Calu3 (cell line): Measurements from ENCODE around the gene ZSCAN1. TPM values are rescaled to one million over a fixed set of nuclear protein-coding genes. Genes with fewer than 3 reads are reported as not detected.
A peak's percentile ranks its signal among the peaks of the same experiment; 100 is the strongest.

ENCODE experiments used
- BruUV-seq: library from RNA; stranded (reverse); fragments of 400-500 nt; replicated peaks from 2 replicates; lab custom pipeline; 2021; lab: Mats Ljungman, UMichigan
- CTCF ChIA-PET: fragments of 300-600 bp; sonication (Branson Sonifier 250); formaldehyde crosslinking; loops from one replicate; lab custom pipeline; 2022; ENCODE audit warnings: antibody characterized with exemption; lab: Charles Lee
- DNase-seq: peaks from one replicate; pipeline ENCODE4 v3.0.0; 2022
- H3K27ac Mint-ChIP-seq: one replicate; pipeline ENCODE4 v1.8.0; 2022; ENCODE audit warnings: mixed read lengths; ENCODE audit not compliant: unreplicated experiment
- H3K27me3 Mint-ChIP-seq: one replicate; pipeline ENCODE4 v1.8.0; 2022; ENCODE audit warnings: mixed read lengths; ENCODE audit not compliant: unreplicated experiment
- H3K36me3 Mint-ChIP-seq: one replicate; pipeline ENCODE4 v1.8.0; 2022; ENCODE audit warnings: mild to moderate bottlenecking, moderate library complexity, mixed read lengths; ENCODE audit not compliant: insufficient read depth, unreplicated experiment
- H3K4me1 Mint-ChIP-seq: one replicate; pipeline ENCODE4 v1.8.0; 2022; ENCODE audit warnings: mild to moderate bottlenecking, low read depth, mixed read lengths; ENCODE audit not compliant: unreplicated experiment
- H3K4me3 Mint-ChIP-seq: one replicate; pipeline ENCODE4 v1.8.0; 2022; ENCODE audit warnings: mild to moderate bottlenecking, low read depth, moderate library complexity, mixed read lengths; ENCODE audit not compliant: unreplicated experiment
- H3K9me3 Mint-ChIP-seq: one replicate; pipeline ENCODE4 v1.8.0; 2022; ENCODE audit warnings: low read depth, mixed read lengths; ENCODE audit not compliant: unreplicated experiment
- intact Hi-C: fragments of 100-400 bp; cut with micrococcal nuclease; formaldehyde crosslinking; loops from one replicate; pipeline ENCODE4 v1.10.0; 2022; ENCODE audit not compliant: unreplicated experiment
- total RNA-seq: library from RNA; stranded (reverse); gene quantifications from 2 replicates; pipeline ENCODE4 v1.2.3, GENCODE V29; 2022
- TF ChIP-seq, protein P1 (sequence below): fragments of 200-600 bp; IDR thresholded peaks from one replicate; pipeline ENCODE4 v1.8.0; 2022; ENCODE audit warnings: antibody characterized with exemption; ENCODE audit not compliant: unreplicated experiment

The ZSCAN1 gene
- total RNA-seq, 1 experiment from 2014 or later: not detected

GRCh38 chr19:58009301-58009665 is 24.5 kb upstream of the ZSCAN1 start:
- H3K9me3 Mint-ChIP-seq: peaks cover 39% of the 10 kb centered on the region
- CTCF ChIA-PET: no interaction called here
- no TSS peak for BruUV-seq
- peaks cover 30% of the 10 kb centered on the region for H3K36me3 Mint-ChIP-seq
- peak overlapping the region; percentile 66 for H3K4me3 Mint-ChIP-seq
- TF ChIP-seq, protein P1, sequence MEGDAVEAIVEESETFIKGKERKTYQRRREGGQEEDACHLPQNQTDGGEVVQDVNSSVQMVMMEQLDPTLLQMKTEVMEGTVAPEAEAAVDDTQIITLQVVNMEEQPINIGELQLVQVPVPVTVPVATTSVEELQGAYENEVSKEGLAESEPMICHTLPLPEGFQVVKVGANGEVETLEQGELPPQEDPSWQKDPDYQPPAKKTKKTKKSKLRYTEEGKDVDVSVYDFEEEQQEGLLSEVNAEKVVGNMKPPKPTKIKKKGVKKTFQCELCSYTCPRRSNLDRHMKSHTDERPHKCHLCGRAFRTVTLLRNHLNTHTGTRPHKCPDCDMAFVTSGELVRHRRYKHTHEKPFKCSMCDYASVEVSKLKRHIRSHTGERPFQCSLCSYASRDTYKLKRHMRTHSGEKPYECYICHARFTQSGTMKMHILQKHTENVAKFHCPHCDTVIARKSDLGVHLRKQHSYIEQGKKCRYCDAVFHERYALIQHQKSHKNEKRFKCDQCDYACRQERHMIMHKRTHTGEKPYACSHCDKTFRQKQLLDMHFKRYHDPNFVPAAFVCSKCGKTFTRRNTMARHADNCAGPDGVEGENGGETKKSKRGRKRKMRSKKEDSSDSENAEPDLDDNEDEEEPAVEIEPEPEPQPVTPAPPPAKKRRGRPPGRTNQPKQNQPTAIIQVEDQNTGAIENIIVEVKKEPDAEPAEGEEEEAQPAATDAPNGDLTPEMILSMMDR: no peak
- no peaks in the 10 kb centered on the region for H3K27me3 Mint-ChIP-seq
- no peak for DNase-seq
- H3K4me1 Mint-ChIP-seq: no peaks in the 10 kb centered on the region
- intact Hi-C loops: loop anchor here (10.0 kb wide), 1 partner anchor 574 kb away; the partner anchor contains the start of gene ZNF749
- no peak overlapping the region for H3K27ac Mint-ChIP-seq

- no peaks in the 10 kb centered on the region for H3K4me1 Mint-ChIP-seq
- peak; percentile 87 for DNase-seq
- peaks cover 36% of the 10 kb centered on the region for H3K9me3 Mint-ChIP-seq
- H3K27me3 Mint-ChIP-seq: no peaks in the 10 kb centered on the region
- H3K27ac Mint-ChIP-seq: peak overlapping the region; percentile 58
- intact Hi-C loops: loop anchor here (10.0 kb wide), 1 partner anchor 575 kb away; the partner anchor contains the start of gene ZNF749
- no TSS peak for BruUV-seq
- H3K36me3 Mint-ChIP-seq: peaks cover 26% of the 10 kb centered on the region
- CTCF ChIA-PET: no interaction called here
- TF ChIP-seq, protein P1: no peak
- H3K4me3 Mint-ChIP-seq: peak overlapping the region; percentile 66
Measured at GRCh38 chr19:58009666-58010301, 24.0 kb upstream of the ZSCAN1 start.

GRCh38 chr19:58010507-58010906 is 23.3 kb upstream of the ZSCAN1 start:
- Mint-ChIP-seq H3K9me3 (peaks cover 33% of the 10 kb centered on the region), H3K27me3 (no peaks in the 10 kb centered on the region), H3K4me3 (no peak overlapping the region), H3K36me3 (peaks cover 22% of the 10 kb centered on the region), H3K4me1 (no peaks in the 10 kb centered on the region), H3K27ac (no peak overlapping the region)
- TF ChIP-seq, protein P1: no peak
- DNase-seq: no peak
- CTCF ChIA-PET: no interaction called here
- BruUV-seq: no TSS peak
- intact Hi-C loops: no loop called here

- peaks cover 21% of the 10 kb centered on the region for H3K9me3 Mint-ChIP-seq
- no peak overlapping the region for H3K27ac Mint-ChIP-seq
- no TSS peak for BruUV-seq
- H3K36me3 Mint-ChIP-seq: peaks cover 8% of the 10 kb centered on the region
- DNase-seq: no peak
- H3K4me3 Mint-ChIP-seq: no peak overlapping the region
- intact Hi-C loops: no loop called here
- CTCF ChIA-PET: no interaction called here
- H3K27me3 Mint-ChIP-seq: no peaks in the 10 kb centered on the region
- H3K4me1 Mint-ChIP-seq: no peaks in the 10 kb centered on the region
- TF ChIP-seq, protein P1: no peak
Measured at GRCh38 chr19:58014141-58014540, 19.7 kb upstream of the ZSCAN1 start.
